HepG2 (cell line): ENCODE measurements around the gene CFAP43. TPM values are rescaled to one million over a fixed set of nuclear protein-coding genes. Genes with fewer than 3 reads are reported as not detected.

ENCODE experiments used
- AKAP8 ChIP-seq: sonication (generic); formaldehyde crosslinking; IDR thresholded peaks from 2 replicates; pipeline ENCODE4 v1.5.1; 2020; ENCODE audit warnings: mild to moderate bottlenecking, missing genetic modification reagents
- ARHGAP35 ChIP-seq: sonication (generic); formaldehyde crosslinking; IDR thresholded peaks from 2 replicates; pipeline ENCODE4 v1.9.0; 2022; ENCODE audit warnings: mild to moderate bottlenecking, inconsistent platforms, moderate library complexity, missing genetic modification reagents, borderline replicate concordance
- CBX1 ChIP-seq: IDR thresholded peaks from one replicate; pipeline ENCODE4 v1.6.1; 2016; ENCODE audit warnings: antibody characterized with exemption, low read depth
- CCDC6 ChIP-seq: sonication (generic); formaldehyde crosslinking; IDR thresholded peaks from 2 replicates; pipeline ENCODE4 v1.8.1; 2022; ENCODE audit warnings: mild to moderate bottlenecking, missing genetic modification reagents, moderate library complexity
- FOSL2 ChIP-seq: sonication (generic); formaldehyde crosslinking; IDR thresholded peaks from 2 replicates; pipeline ENCODE4 v1.4.0; 2020; ENCODE audit warnings: missing genetic modification reagents
- FOXJ3 ChIP-seq: sonication (generic); formaldehyde crosslinking; IDR thresholded peaks from 2 replicates; pipeline ENCODE4 v1.4.0; 2020; ENCODE audit warnings: missing genetic modification reagents, mild to moderate bottlenecking, borderline replicate concordance
- GPN1 ChIP-seq: sonication (generic); formaldehyde crosslinking; IDR thresholded peaks from 2 replicates; pipeline ENCODE4 v1.5.1; 2020; ENCODE audit warnings: missing genetic modification reagents, borderline replicate concordance
- GTF3A ChIP-seq: sonication (generic); formaldehyde crosslinking; conservative IDR thresholded peaks from 2 replicates; pipeline ENCODE4 v1.4.0; 2020; ENCODE audit warnings: mild to moderate bottlenecking, missing genetic modification reagents
- KDM6A ChIP-seq: IDR thresholded peaks from 2 replicates; pipeline ENCODE4 v1.6.1; 2016; ENCODE audit warnings: low read depth
- MTA1 ChIP-seq: sonication (generic); formaldehyde crosslinking; IDR thresholded peaks from 2 replicates; pipeline ENCODE4 v1.4.0; 2020; ENCODE audit warnings: missing genetic modification reagents, mild to moderate bottlenecking, borderline replicate concordance
- PAX8 ChIP-seq: sonication (generic); formaldehyde crosslinking; IDR thresholded peaks from 2 replicates; pipeline ENCODE4 v1.8.0; 2022; ENCODE audit warnings: mild to moderate bottlenecking, missing genetic modification reagents, borderline replicate concordance
- SRSF4 ChIP-seq: fragments of 200-400 bp; formaldehyde crosslinking; IDR thresholded peaks from one replicate; pipeline ENCODE4 v1.6.1; 2018; ENCODE audit warnings: mild to moderate bottlenecking, low read depth, low read length, moderate library complexity; ENCODE audit not compliant: poor library complexity, severe bottlenecking
- STAG1 ChIP-seq: sonication (generic); formaldehyde crosslinking; IDR thresholded peaks from 2 replicates; pipeline ENCODE4 v1.4.0; 2020; ENCODE audit warnings: missing genetic modification reagents
- TAF1 ChIP-seq: sonication (generic); formaldehyde crosslinking; IDR thresholded peaks from 2 replicates; pipeline ENCODE4 v1.4.0; 2020; ENCODE audit warnings: missing genetic modification reagents
- ZFP37 ChIP-seq: sonication (generic); formaldehyde crosslinking; IDR thresholded peaks from 2 replicates; pipeline ENCODE4 v1.4.0; 2020; ENCODE audit warnings: missing genetic modification reagents, borderline replicate concordance
- ZFP62 ChIP-seq: sonication (generic); formaldehyde crosslinking; IDR thresholded peaks from 2 replicates; pipeline ENCODE4 v1.4.0; 2020; ENCODE audit warnings: missing genetic modification reagents
- ZNF235 ChIP-seq: sonication (generic); formaldehyde crosslinking; IDR thresholded peaks from 2 replicates; pipeline ENCODE4 v1.8.1; 2023; ENCODE audit warnings: mild to moderate bottlenecking, missing genetic modification reagents, borderline replicate concordance
- ZNF850 ChIP-seq: sonication (generic); formaldehyde crosslinking; conservative IDR thresholded peaks from 2 replicates; pipeline ENCODE4 v1.9.0; 2021; ENCODE audit warnings: mild to moderate bottlenecking, missing genetic modification reagents
- polyA plus RNA-seq, 8 experiments: library from polyadenylated mRNA; depleted of rRNA in 3 of 8; stranded (reverse) in 7 of 8; unstranded in 1 of 8; fragments of >200 nt; fragmentation: Illumina TruSeq in 4 of 8; extraction: Trizol in 4 of 8; gene quantifications; 2 replicates each; pipeline versions ENCODE4 v1.2.1 to v1.2.3, GENCODE V29; 2011 to 2016; ENCODE audit warnings: low read depth in 4 of 8, missing spikeins in 1 of 8, mixed read lengths in 1 of 8; ENCODE audit not compliant: insufficient read depth in 1 of 8
- total RNA-seq, 5 experiments: library from RNA; depleted of rRNA; stranded (reverse); fragments of >200 nt; fragmentation: Illumina TruSeq; extraction: Trizol; gene quantifications; 2 replicates each; pipeline ENCODE4 v1.2.3, GENCODE V29; 2016; ENCODE audit warnings: low read depth in 1 of 5
- TF ChIP-seq, protein P1 (sequence below): sonication (generic); formaldehyde crosslinking; IDR thresholded peaks from 2 replicates; pipeline ENCODE4 v1.4.0; 2020; ENCODE audit warnings: missing genetic modification reagents
- TF ChIP-seq, protein P2 (sequence below): sonication (generic); formaldehyde crosslinking; IDR thresholded peaks from 2 replicates; pipeline ENCODE4 v1.4.0; 2020; ENCODE audit warnings: missing genetic modification reagents, borderline replicate concordance

The CFAP43 gene
- total and polyA plus RNA-seq, 2 of the 13 experiments (the other 11 are each of a cell fraction or from before 2014, with no cell fraction given): 0.24 to 0.38 TPM

DNA sequence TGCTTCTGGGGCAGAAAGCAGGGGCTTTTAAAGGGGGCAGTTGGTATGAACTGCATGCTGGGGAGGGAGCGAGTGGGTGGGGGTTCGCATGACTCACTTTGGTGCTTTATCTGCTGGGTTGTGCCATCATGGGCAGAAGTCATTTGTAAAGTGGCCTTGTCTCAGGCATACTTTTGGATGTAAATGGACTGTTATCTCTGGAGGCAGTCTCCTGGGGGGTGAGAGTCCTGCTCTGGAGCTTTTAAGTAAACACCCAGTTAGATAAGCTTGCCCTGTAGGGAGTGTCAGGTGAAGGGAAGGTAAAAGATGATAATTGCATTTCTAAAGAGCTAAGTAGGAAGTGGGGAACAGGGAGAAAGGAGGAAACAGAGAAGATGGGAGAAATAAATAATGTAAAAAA lies 20.9 kb upstream of the CFAP43 start (continued):
- TF ChIP-seq TAF1 (peak; percentile 34; the same call in 1 of the 2 replicates), SRSF4 (no peak), GPN1 (CRISPR knock-in tag) (no peak), CBX1 (no peak), MTA1 (no peak), ZFP37 (CRISPR knock-in tag) (no peak), KDM6A (peak; percentile 76), GTF3A (CRISPR knock-in tag) (no peak), PAX8 (CRISPR knock-in tag) (no peak), ARHGAP35 (CRISPR knock-in tag) (no peak), ZNF850 (no peak), ZNF235 (no peak), STAG1 (no peak), CCDC6 (CRISPR knock-in tag) (no peak), AKAP8 (CRISPR knock-in tag) (peak; percentile 68; the same call in 1 of the 2 replicates), FOSL2 (peak; percentile 98), ZFP62 (CRISPR knock-in tag) (no peak), FOXJ3 (peak; percentile 83; the same call in 1 of the 2 replicates)
- TF ChIP-seq, protein P1, sequence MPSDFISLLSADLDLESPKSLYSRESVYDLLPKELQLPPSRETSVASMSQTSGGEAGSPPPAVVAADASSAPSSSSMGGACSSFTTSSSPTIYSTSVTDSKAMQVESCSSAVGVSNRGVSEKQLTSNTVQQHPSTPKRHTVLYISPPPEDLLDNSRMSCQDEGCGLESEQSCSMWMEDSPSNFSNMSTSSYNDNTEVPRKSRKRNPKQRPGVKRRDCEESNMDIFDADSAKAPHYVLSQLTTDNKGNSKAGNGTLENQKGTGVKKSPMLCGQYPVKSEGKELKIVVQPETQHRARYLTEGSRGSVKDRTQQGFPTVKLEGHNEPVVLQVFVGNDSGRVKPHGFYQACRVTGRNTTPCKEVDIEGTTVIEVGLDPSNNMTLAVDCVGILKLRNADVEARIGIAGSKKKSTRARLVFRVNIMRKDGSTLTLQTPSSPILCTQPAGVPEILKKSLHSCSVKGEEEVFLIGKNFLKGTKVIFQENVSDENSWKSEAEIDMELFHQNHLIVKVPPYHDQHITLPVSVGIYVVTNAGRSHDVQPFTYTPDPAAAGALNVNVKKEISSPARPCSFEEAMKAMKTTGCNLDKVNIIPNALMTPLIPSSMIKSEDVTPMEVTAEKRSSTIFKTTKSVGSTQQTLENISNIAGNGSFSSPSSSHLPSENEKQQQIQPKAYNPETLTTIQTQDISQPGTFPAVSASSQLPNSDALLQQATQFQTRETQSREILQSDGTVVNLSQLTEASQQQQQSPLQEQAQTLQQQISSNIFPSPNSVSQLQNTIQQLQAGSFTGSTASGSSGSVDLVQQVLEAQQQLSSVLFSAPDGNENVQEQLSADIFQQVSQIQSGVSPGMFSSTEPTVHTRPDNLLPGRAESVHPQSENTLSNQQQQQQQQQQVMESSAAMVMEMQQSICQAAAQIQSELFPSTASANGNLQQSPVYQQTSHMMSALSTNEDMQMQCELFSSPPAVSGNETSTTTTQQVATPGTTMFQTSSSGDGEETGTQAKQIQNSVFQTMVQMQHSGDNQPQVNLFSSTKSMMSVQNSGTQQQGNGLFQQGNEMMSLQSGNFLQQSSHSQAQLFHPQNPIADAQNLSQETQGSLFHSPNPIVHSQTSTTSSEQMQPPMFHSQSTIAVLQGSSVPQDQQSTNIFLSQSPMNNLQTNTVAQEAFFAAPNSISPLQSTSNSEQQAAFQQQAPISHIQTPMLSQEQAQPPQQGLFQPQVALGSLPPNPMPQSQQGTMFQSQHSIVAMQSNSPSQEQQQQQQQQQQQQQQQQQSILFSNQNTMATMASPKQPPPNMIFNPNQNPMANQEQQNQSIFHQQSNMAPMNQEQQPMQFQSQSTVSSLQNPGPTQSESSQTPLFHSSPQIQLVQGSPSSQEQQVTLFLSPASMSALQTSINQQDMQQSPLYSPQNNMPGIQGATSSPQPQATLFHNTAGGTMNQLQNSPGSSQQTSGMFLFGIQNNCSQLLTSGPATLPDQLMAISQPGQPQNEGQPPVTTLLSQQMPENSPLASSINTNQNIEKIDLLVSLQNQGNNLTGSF (CRISPR knock-in tag): no peak
- TF ChIP-seq, protein P2, sequence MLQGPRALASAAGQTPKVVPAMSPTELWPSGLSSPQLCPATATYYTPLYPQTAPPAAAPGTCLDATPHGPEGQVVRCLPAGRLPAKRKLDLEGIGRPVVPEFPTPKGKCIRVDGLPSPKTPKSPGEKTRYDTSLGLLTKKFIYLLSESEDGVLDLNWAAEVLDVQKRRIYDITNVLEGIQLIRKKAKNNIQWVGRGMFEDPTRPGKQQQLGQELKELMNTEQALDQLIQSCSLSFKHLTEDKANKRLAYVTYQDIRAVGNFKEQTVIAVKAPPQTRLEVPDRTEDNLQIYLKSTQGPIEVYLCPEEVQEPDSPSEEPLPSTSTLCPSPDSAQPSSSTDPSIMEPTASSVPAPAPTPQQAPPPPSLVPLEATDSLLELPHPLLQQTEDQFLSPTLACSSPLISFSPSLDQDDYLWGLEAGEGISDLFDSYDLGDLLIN: no peak
